PC-3 (cell line): Measurements from ENCODE around the gene NEAT1. TPM values are rescaled to one million over a fixed set of nuclear protein-coding genes. Genes with fewer than 3 reads are reported as not detected.

ENCODE experiments used
- ATAC-seq: fragments of 200-7000 bp; cut with Tn5 transposase; 2 replicates; pipeline ENCODE4 v1.9.1; 2020; ENCODE audit warnings: mild to moderate bottlenecking, moderate library complexity
- BruUV-seq: library from RNA; stranded (reverse); fragments of 400-500 nt; replicated peaks from 2 replicates; lab custom pipeline; 2021; lab: Mats Ljungman, UMichigan
- CTCF ChIA-PET: fragments of 300-600 bp; sonication (Branson Sonifier 250); formaldehyde crosslinking; loops from one replicate; lab custom pipeline; 2022; ENCODE audit warnings: antibody characterized with exemption; lab: Charles Lee
- POLR2A ChIA-PET: fragments of 300-600 bp; sonication (Branson Sonifier 250); formaldehyde crosslinking; loops from one replicate; lab custom pipeline; 2022; ENCODE audit warnings: antibody characterized with exemption; ENCODE audit not compliant: unreplicated experiment; lab: Charles Lee
- DNase-seq: peaks from one replicate; pipeline ENCODE4 v3.0.0-alpha.2; 2015
- H2AFZ ChIP-seq: fragments of 300-600 bp; sonication (generic); 2 replicates; pipeline ENCODE4 v1.6.0; 2016; ENCODE audit warnings: antibody characterized with exemption, low read length
- H3F3A ChIP-seq: fragments of 300-600 bp; sonication (generic); one replicate; pipeline ENCODE4 v1.6.0; 2017; ENCODE audit warnings: antibody characterized with exemption, low read length, control low read depth, mild to moderate bottlenecking; ENCODE audit not compliant: unreplicated experiment
- H3K27ac ChIP-seq: fragments of 300-600 bp; sonication (generic); 2 replicates; pipeline ENCODE4 v1.5.1; 2016; ENCODE audit warnings: mild to moderate bottlenecking, low read length
- H3K27me3 ChIP-seq: fragments of 300-600 bp; sonication (generic); 2 replicates; pipeline ENCODE4 v1.6.1; 2016; ENCODE audit warnings: low read length, mixed read lengths
- H3K36me3 ChIP-seq: fragments of 300-600 bp; sonication (generic); 2 replicates; pipeline ENCODE4 v1.6.1; 2016; ENCODE audit warnings: low read depth, mixed run types, low read length, mixed read lengths
- H3K4me1 ChIP-seq: fragments of 300-600 bp; sonication (generic); 2 replicates; pipeline ENCODE4 v1.5.1; 2016; ENCODE audit warnings: low read length; ENCODE audit not compliant: insufficient read depth
- H3K4me2 ChIP-seq: fragments of 300-600 bp; sonication (generic); 2 replicates; pipeline ENCODE4 v1.6.0; 2016; ENCODE audit warnings: low read length
- H3K4me3 ChIP-seq: fragments of 300-600 bp; sonication (generic); 2 replicates; pipeline ENCODE4 v1.5.1; 2016; ENCODE audit warnings: mild to moderate bottlenecking, low read length, mixed read lengths
- H3K79me2 ChIP-seq: fragments of 300-600 bp; sonication (generic); 2 replicates; pipeline ENCODE4 v1.6.1; 2017; ENCODE audit warnings: low read length, mixed read lengths
- H3K9ac ChIP-seq: fragments of 300-600 bp; sonication (generic); 2 replicates; pipeline ENCODE4 v1.6.0; 2016; ENCODE audit warnings: mild to moderate bottlenecking, low read length
- H3K9me2 ChIP-seq: fragments of 300-600 bp; sonication (generic); replicated peaks from 2 replicates; pipeline ENCODE4 v1.6.1; 2016; ENCODE audit warnings: mixed run types, low read length, mixed read lengths
- H3K9me3 ChIP-seq: fragments of 300-600 bp; sonication (generic); 2 replicates; pipeline ENCODE4 v1.6.1; 2016; ENCODE audit warnings: low read length, mixed read lengths
- H4K20me1 ChIP-seq: fragments of 300-600 bp; sonication (generic); 2 replicates; pipeline ENCODE4 v1.6.1; 2016; ENCODE audit warnings: low read length, mixed read lengths
- CTCF ChIP-seq: fragments of 300-600 bp; sonication (generic); conservative IDR thresholded peaks from 2 replicates; pipeline ENCODE4 v1.5.1; 2017; ENCODE audit warnings: antibody characterized with exemption, low read depth, mild to moderate bottlenecking, low read length
- EZH2 ChIP-seq: fragments of 300-600 bp; sonication (generic); IDR thresholded peaks from one replicate; pipeline ENCODE4 v1.6.1; 2017; ENCODE audit warnings: antibody characterized with exemption, mild to moderate bottlenecking, low read length; ENCODE audit not compliant: unreplicated experiment
- EZH2phosphoT487 ChIP-seq: fragments of 300-600 bp; sonication (generic); IDR thresholded peaks from 2 replicates; pipeline ENCODE4 v1.6.1; 2018; ENCODE audit warnings: mild to moderate bottlenecking, antibody characterized with exemption, low read length, borderline replicate concordance
- intact Hi-C: fragments of 100-400 bp; cut with micrococcal nuclease; formaldehyde crosslinking; loops from 2 replicates; pipeline ENCODE4 v1.9.0; 2023
- total RNA-seq: library from RNA; depleted of rRNA; stranded (reverse); fragments of >200 nt; gene quantifications from 2 replicates; pipeline ENCODE4 v1.2.3, GENCODE V29; 2014

The NEAT1 gene
- total RNA-seq, 1 experiment from 2014 or later, result 47.9 TPM

DNA sequence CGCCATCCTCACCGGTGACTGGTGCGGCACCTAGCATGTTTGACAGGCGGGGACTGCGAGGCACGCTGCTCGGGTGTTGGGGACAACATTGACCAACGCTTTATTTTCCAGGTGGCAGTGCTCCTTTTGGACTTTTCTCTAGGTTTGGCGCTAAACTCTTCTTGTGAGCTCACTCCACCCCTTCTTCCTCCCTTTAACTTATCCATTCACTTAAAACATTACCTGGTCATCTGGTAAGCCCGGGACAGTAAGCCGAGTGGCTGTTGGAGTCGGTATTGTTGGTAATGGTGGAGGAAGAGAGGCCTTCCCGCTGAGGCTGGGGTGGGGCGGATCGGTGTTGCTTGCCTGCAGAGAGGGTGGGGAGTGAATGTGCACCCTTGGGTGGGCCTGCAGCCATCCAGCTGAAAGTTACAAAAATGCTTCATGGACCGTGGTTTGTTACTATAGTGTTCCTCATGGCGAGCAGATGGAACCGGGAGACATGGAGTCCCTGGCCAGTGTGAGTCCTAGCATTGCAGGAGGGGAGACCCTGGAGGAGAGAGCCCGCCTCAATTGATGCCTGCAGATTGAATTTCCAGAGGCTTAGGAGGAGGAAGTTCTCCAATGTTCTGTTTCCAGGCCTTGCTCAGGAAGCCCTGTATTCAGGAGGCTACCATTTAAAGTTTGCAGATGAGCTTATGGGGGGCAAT, 1.1 kb downstream of the NEAT1 start:
- Histone ChIP-seq H3K4me1 (peaks cover 50% of the 10 kb centered on the region), H3K36me3 (peaks cover 37% of the 10 kb centered on the region), H3K27ac (peak overlapping the region; percentile 99), H3K4me3 (peak overlapping the region; percentile 93), H3K27me3 (no peaks in the 10 kb centered on the region), H4K20me1 (peaks cover 60% of the 10 kb centered on the region), H2AFZ (no peak overlapping the region), H3K9ac (peak overlapping the region; percentile 97), H3K79me2 (peaks cover 80% of the 10 kb centered on the region), H3K9me3 (no peaks in the 10 kb centered on the region), H3K9me2 (no peaks in the 10 kb centered on the region), H3F3A (peaks cover 60% of the 10 kb centered on the region), H3K4me2 (peak overlapping the region; percentile 97)
- ATAC-seq (no peak), DNase-seq (peak; percentile 32)
- ChIA-PET POLR2A (interaction anchor here (0.6 to 1.5 kb wide), 10 partner anchors 45 to 644 kb away, joined by 3 to 21 read pairs (median 4); partner anchors contain the start of gene MALAT1), CTCF (no interaction called here)
- TF ChIP-seq EZH2 (no peak), CTCF (no peak), EZH2phosphoT487 (no peak)
- intact Hi-C loops, result no loop called here
- no TSS peak for BruUV-seq

DNA sequence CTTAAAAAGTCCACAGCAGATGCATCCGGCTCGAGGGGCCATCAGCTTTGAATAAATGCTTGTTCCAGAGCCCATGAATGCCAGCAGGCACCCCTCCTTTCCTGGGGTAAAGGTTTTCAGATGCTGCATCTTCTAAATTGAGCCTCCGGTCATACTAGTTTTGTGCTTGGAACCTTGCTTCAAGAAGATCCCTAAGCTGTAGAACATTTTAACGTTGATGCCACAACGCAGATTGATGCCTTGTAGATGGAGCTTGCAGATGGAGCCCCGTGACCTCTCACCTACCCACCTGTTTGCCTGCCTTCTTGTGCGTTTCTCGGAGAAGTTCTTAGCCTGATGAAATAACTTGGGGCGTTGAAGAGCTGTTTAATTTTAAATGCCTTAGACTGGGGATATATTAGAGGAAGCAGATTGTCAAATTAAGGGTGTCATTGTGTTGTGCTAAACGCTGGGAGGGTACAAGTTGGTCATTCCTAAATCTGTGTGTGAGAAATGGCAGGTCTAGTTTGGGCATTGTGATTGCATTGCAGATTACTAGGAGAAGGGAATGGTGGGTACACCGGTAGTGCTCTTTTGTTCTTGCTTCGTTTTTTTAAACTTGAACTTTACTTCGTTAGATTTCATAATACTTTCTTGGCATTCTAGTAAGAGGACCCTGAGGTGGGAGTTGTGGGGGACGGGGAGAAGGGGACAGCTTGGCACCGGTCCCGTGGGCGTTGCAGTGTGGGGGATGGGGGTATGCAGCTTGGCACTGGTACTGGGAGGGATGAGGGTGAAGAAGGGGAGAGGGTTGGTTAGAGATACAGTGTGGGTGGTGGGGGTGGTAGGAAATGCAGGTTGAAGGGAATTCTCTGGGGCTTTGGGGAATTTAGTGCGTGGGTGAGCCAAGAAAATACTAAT, 1.9 kb downstream of the NEAT1 start:
- Histone ChIP-seq H3K79me2 (peaks cover 88% of the 10 kb centered on the region), H3K4me3 (peak overlapping the region; percentile 93), H3K9me2 (no peaks in the 10 kb centered on the region), H3K9me3 (no peaks in the 10 kb centered on the region), H3K4me1 (peaks cover 42% of the 10 kb centered on the region), H4K20me1 (peaks cover 65% of the 10 kb centered on the region), H3K27ac (peak overlapping the region; percentile 99), H3K27me3 (no peaks in the 10 kb centered on the region), H3F3A (peaks cover 68% of the 10 kb centered on the region), H2AFZ (no peak overlapping the region), H3K4me2 (peak overlapping the region; percentile 97), H3K9ac (peak overlapping the region; percentile 97), H3K36me3 (peaks cover 37% of the 10 kb centered on the region)
- intact Hi-C loops, result no loop called here
- CTCF ChIA-PET, result no interaction called here
- no peak for ATAC-seq
- DNase-seq, result peak; percentile 42
- BruUV-seq, result no TSS peak
- TF ChIP-seq EZH2phosphoT487 (no peak), EZH2 (no peak), CTCF (no peak)
- POLR2A ChIA-PET, result interaction anchor here (0.6 to 1.1 kb wide), 6 partner anchors 45 to 645 kb away, joined by 3 to 6 read pairs (median 4); partner anchors contain the start of gene MALAT1
